ENCODE measurements around the gene PIGZ. TPM values are rescaled to one million over a fixed set of nuclear protein-coding genes. Genes with fewer than 3 reads are reported as not detected.

Gene PIGZ
- total RNA-seq, 1 donor from 2014 or later, result 1.8 TPM

GRCh38 chr3:197014024-197014423 is 45.4 kb upstream of the PIGZ start:
- POLR2A ChIA-PET, result no interaction called here
- CTCF ChIA-PET, result no interaction called here
- intact Hi-C loops (cut with micrococcal nuclease), result no loop called here
- Mint-ChIP-seq H3K4me1 (no peaks in the 10 kb centered on the region), H3K4me3 (no peak overlapping the region), H3K27ac (no peak overlapping the region), H3K27me3 (no peaks in the 10 kb centered on the region), H3K36me3 (ENCODE audit: low read depth) (no peaks in the 10 kb centered on the region), H3K9me3 (no peaks in the 10 kb centered on the region)
- no peak for DNase-seq
- ATAC-seq (ENCODE audit: low read depth), result no peak
- TF ChIP-seq CTCF (IDR thresholded peaks at IDR 0.05), result no peak

GRCh38 chr3:197012540-197012883 is 43.9 kb upstream of the PIGZ start:
- H3K27ac Mint-ChIP-seq, result no peak overlapping the region
- CTCF ChIA-PET, result no interaction called here
- H3K27me3 Mint-ChIP-seq, result no peaks in the 10 kb centered on the region
- no peaks in the 10 kb centered on the region for H3K4me1 Mint-ChIP-seq
- intact Hi-C loops (cut with micrococcal nuclease), result no loop called here
- no peaks in the 10 kb centered on the region for H3K9me3 Mint-ChIP-seq
- DNase-seq (no peak), ATAC-seq (ENCODE audit: low read depth) (no peak)
- TF ChIP-seq CTCF (IDR thresholded peaks at IDR 0.05), result no peak
- POLR2A ChIA-PET, result interaction anchor here (0.6 kb wide), 1 partner anchor 11 kb away, joined by 3 read pairs; no protein-coding TSS in a partner anchor
- H3K4me3 Mint-ChIP-seq, result no peak overlapping the region
- H3K36me3 Mint-ChIP-seq (ENCODE audit: low read depth), result no peaks in the 10 kb centered on the region

- ChIA-PET POLR2A (interaction anchor here (1.0 kb wide), 1 partner anchor 11 kb away, joined by 3 read pairs; no protein-coding TSS in a partner anchor), CTCF (interaction anchor here (0.7 kb wide), 1 partner anchor 18 kb away, joined by 3 read pairs; the partner anchor contains the start of gene MELTF)
- Mint-ChIP-seq H3K4me3 (no peak overlapping the region), H3K4me1 (no peaks in the 10 kb centered on the region), H3K9me3 (no peaks in the 10 kb centered on the region), H3K36me3 (ENCODE audit: low read depth) (no peaks in the 10 kb centered on the region), H3K27me3 (no peaks in the 10 kb centered on the region), H3K27ac (no peak overlapping the region)
- intact Hi-C loops (cut with micrococcal nuclease), result no loop called here
- TF ChIP-seq CTCF (IDR thresholded peaks at IDR 0.05), result no peak
- no peak for ATAC-seq (ENCODE audit: low read depth)
- no peak for DNase-seq
Observed at GRCh38 chr3:197011780-197012539, 43.3 kb upstream of the PIGZ start.

GRCh38 chr3:197010556-197011351 is 42.1 kb upstream of the PIGZ start:
- POLR2A ChIA-PET, result interaction anchor here (1.0 to 2.2 kb wide), 2 partner anchors 12 kb away, joined by 3 to 16 read pairs; no protein-coding TSS in a partner anchor
- no peaks in the 10 kb centered on the region for H3K9me3 Mint-ChIP-seq
- CTCF ChIA-PET, result no interaction called here
- no peaks in the 10 kb centered on the region for H3K4me1 Mint-ChIP-seq
- H3K4me3 Mint-ChIP-seq, result no peak overlapping the region
- DNase-seq (no peak), ATAC-seq (ENCODE audit: low read depth) (no peak)
- intact Hi-C loops (cut with micrococcal nuclease), result no loop called here
- H3K27ac Mint-ChIP-seq, result no peak overlapping the region
- H3K27me3 Mint-ChIP-seq, result no peaks in the 10 kb centered on the region
- TF ChIP-seq CTCF (IDR thresholded peaks at IDR 0.05), result no peak
- H3K36me3 Mint-ChIP-seq (ENCODE audit: low read depth), result no peaks in the 10 kb centered on the region

- DNase-seq (no peak), ATAC-seq (ENCODE audit: low read depth) (no peak)
- no peak overlapping the region for H3K27ac Mint-ChIP-seq
- H3K4me3 Mint-ChIP-seq, result no peak overlapping the region
- H3K36me3 Mint-ChIP-seq (ENCODE audit: low read depth), result no peaks in the 10 kb centered on the region
- intact Hi-C loops (cut with micrococcal nuclease), result no loop called here
- no peak for TF ChIP-seq CTCF (IDR thresholded peaks at IDR 0.05)
- peaks cover 7% of the 10 kb centered on the region for H3K27me3 Mint-ChIP-seq
- CTCF ChIA-PET, result no interaction called here
- no peaks in the 10 kb centered on the region for H3K9me3 Mint-ChIP-seq
- POLR2A ChIA-PET, result interaction anchor here (2.2 kb wide), 1 partner anchor 13 kb away, joined by 16 read pairs; no protein-coding TSS in a partner anchor
- H3K4me1 Mint-ChIP-seq, result no peaks in the 10 kb centered on the region
Observed at GRCh38 chr3:197009532-197010019, 40.9 kb upstream of the PIGZ start.
